ENCODE data around the gene AMOTL2. TPM values are rescaled to one million over a fixed set of nuclear protein-coding genes. Genes with fewer than 3 reads are reported as not detected.

The AMOTL2 gene
- total RNA-seq, 1 experiment from 2014 or later, result 146 TPM

DNA sequence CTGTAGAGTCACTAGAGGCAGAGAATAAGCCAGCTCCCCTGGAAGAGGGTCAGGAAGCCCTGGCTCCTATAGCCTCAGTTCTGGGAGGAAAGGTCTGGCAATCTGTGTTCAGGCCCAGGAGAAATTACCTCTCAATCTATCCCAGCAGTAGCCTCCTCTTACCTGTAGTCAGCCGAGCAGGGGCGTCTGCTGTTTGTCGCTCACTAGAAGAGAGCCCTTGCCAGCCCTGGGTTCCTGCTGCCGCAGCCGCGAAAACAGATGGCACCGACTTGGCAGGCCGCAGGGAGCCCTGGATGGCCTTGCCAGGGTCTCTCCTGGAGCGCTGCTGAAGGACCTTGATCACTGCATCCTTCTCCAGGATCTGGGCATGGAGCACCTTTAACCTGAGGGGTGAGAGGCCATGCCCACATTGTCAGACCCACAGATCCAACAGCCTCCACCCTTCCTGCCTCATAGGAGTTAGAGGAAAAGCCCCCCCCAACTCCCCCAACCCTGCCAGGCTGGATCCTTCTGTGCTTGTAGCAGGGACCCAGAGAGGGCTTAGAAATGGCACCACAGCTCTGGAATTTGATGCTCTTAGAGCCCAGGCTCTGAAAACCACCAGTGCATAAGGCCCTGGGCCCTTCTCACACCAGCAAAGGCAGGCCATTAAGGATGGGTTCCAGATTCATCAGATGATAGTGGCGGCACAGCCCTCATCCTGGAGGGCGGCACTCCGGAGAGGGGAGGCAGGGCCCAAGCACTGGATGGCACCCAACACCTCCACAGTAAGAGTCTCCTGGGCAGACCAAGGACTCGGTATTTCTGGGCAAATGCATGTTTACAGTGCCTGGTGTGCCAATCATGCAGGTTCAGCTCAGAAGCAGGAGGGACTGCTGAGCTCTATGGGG lies 14.9 kb downstream of the AMOTL2 start:
- Histone ChIP-seq H3K27ac (ENCODE audit: low read length) (peak overlapping the region; percentile 96), H3K4me3 (ENCODE audit: low read depth in 2 of 2, low read length in 2 of 2) (no peak overlapping the region), H3K4me1 (ENCODE audit: control insufficient read depth, insufficient read depth, low read length) (peaks cover 99% of the 10 kb centered on the region), H3K36me3 (ENCODE audit: control insufficient read depth, insufficient read depth, low read length) (peaks cover 47% of the 10 kb centered on the region), H3K9me3 (ENCODE audit: control insufficient read depth, insufficient read depth, low read depth, low read length) (no peaks in the 10 kb centered on the region), H3K27me3 (ENCODE audit: control insufficient read depth, insufficient read depth, low read length) (no peaks in the 10 kb centered on the region)
- in situ Hi-C loops (cut with HindIII; ENCODE audit: low pct_unique_long_range_greater_than_20kb, low sequenced_read_pairs) (no loop called here), intact Hi-C loops (cut with micrococcal nuclease; ENCODE audit: unreplicated experiment) (loop anchor here (2.0 to 5.0 kb wide), 2 partner anchors 45 to 113 kb away; no protein-coding TSS in a partner anchor)
- no TSS peak for BruUV-seq (replicated peaks)
- TF ChIP-seq, protein P1, sequence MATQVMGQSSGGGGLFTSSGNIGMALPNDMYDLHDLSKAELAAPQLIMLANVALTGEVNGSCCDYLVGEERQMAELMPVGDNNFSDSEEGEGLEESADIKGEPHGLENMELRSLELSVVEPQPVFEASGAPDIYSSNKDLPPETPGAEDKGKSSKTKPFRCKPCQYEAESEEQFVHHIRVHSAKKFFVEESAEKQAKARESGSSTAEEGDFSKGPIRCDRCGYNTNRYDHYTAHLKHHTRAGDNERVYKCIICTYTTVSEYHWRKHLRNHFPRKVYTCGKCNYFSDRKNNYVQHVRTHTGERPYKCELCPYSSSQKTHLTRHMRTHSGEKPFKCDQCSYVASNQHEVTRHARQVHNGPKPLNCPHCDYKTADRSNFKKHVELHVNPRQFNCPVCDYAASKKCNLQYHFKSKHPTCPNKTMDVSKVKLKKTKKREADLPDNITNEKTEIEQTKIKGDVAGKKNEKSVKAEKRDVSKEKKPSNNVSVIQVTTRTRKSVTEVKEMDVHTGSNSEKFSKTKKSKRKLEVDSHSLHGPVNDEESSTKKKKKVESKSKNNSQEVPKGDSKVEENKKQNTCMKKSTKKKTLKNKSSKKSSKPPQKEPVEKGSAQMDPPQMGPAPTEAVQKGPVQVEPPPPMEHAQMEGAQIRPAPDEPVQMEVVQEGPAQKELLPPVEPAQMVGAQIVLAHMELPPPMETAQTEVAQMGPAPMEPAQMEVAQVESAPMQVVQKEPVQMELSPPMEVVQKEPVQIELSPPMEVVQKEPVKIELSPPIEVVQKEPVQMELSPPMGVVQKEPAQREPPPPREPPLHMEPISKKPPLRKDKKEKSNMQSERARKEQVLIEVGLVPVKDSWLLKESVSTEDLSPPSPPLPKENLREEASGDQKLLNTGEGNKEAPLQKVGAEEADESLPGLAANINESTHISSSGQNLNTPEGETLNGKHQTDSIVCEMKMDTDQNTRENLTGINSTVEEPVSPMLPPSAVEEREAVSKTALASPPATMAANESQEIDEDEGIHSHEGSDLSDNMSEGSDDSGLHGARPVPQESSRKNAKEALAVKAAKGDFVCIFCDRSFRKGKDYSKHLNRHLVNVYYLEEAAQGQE (IDR thresholded peaks at IDR 0.05; ENCODE audit: insufficient read depth in 1 of 2, low read depth in 2 of 2, low read length in 1 of 2), result no peak
- TF ChIP-seq SIN3A (IDR thresholded peaks at IDR 0.05; ENCODE audit: borderline replicate concordance, insufficient read depth, low read depth, low read length) (no peak), TCF7L2 (IDR thresholded peaks at IDR 0.05; ENCODE audit: low read depth, low read length) (no peak), POLR2AphosphoS5 (IDR thresholded peaks at IDR 0.05; ENCODE audit: low read depth, low read length) (no peak)
- TF ChIP-seq, protein P2, sequence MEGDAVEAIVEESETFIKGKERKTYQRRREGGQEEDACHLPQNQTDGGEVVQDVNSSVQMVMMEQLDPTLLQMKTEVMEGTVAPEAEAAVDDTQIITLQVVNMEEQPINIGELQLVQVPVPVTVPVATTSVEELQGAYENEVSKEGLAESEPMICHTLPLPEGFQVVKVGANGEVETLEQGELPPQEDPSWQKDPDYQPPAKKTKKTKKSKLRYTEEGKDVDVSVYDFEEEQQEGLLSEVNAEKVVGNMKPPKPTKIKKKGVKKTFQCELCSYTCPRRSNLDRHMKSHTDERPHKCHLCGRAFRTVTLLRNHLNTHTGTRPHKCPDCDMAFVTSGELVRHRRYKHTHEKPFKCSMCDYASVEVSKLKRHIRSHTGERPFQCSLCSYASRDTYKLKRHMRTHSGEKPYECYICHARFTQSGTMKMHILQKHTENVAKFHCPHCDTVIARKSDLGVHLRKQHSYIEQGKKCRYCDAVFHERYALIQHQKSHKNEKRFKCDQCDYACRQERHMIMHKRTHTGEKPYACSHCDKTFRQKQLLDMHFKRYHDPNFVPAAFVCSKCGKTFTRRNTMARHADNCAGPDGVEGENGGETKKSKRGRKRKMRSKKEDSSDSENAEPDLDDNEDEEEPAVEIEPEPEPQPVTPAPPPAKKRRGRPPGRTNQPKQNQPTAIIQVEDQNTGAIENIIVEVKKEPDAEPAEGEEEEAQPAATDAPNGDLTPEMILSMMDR (IDR thresholded peaks at IDR 0.05), result no peak
- ChIA-PET CTCF (no interaction called here), POLR2A (no interaction called here)
- no peak for ATAC-seq
- no peak for DNase-seq (ENCODE audit: low read depth, low spot score)

DNA sequence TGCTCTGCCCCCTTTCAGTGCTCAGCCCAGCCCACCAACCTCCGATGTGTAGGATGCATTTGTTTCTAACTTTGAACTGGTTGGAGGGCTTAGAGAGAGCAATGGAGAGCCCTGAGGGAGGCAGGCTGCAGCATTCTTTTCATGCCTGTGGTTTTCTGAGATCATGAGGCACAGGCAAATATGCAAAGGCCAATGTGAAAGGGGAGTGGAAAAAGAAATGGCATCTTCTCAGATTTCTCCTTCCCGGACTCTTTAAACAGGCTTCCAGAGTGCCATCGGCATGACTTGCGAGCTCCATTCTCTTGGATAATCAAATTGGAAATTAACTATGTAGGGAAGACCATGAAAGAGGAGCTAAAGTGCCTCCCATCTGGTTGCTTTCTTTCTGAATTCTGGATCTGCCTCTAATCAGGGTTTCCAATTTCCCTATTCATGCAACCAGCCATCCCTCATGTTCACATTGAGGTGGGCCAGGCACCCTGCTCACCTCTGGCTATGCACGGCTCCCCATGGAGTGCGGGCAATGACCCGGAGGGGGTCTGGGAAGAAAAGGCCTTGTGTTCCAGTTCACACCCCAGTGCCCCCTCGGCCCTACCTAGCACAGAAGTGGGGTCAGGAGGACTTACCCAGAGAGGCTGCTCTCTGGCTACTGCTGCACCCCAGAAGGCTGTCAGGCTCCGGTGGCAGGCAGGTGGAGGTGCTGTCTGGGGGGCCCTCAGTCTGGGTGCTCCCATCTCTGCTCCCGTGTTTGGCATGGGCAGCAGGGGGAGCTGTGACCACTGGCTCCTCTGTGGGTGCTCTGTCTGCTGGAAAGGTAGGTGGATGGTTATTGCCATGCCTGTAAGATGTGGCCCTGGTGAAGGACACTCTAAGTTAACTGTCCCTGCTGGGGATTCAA lies 16.1 kb downstream of the AMOTL2 start:
- ChIA-PET CTCF (interaction anchor here (1.1 kb wide), 1 partner anchor 114 kb away, joined by 14 read pairs; no protein-coding TSS in a partner anchor), POLR2A (no interaction called here)
- ATAC-seq (peak; percentile 72), DNase-seq (ENCODE audit: low read depth, low spot score) (no peak)
- intact Hi-C loops (cut with micrococcal nuclease; ENCODE audit: unreplicated experiment) (loop anchor here (2.0 to 5.0 kb wide), 2 partner anchors 43 to 114 kb away; no protein-coding TSS in a partner anchor), in situ Hi-C loops (cut with HindIII; ENCODE audit: low pct_unique_long_range_greater_than_20kb, low sequenced_read_pairs) (no loop called here)
- peaks cover 46% of the 10 kb centered on the region for H3K36me3 ChIP-seq (ENCODE audit: control insufficient read depth, insufficient read depth, low read length)
- peak; percentile 38; the same call in 1 of the 2 replicates for TF ChIP-seq POLR2AphosphoS5 (IDR thresholded peaks at IDR 0.05; ENCODE audit: low read depth, low read length)
- no peak for TF ChIP-seq SIN3A (IDR thresholded peaks at IDR 0.05; ENCODE audit: borderline replicate concordance, insufficient read depth, low read depth, low read length)
- TF ChIP-seq, protein P1 (IDR thresholded peaks at IDR 0.05; ENCODE audit: insufficient read depth in 1 of 2, low read depth in 2 of 2, low read length in 1 of 2), result no peak
- peak; percentile 45; the same call in 1 of the 2 replicates for TF ChIP-seq TCF7L2 (IDR thresholded peaks at IDR 0.05; ENCODE audit: low read depth, low read length)
- TF ChIP-seq, protein P2 (IDR thresholded peaks at IDR 0.05), result no peak; the same call in 1 of the 2 replicates
- H3K4me3 ChIP-seq (ENCODE audit: low read depth in 2 of 2, low read length in 2 of 2), result 0 out of 4 replicates have a peak overlapping the region, but pooled peaks of 1 of the 2 experiments have one; percentile 2
- no peaks in the 10 kb centered on the region for H3K9me3 ChIP-seq (ENCODE audit: control insufficient read depth, insufficient read depth, low read depth, low read length)
- peaks cover 100% of the 10 kb centered on the region for H3K4me1 ChIP-seq (ENCODE audit: control insufficient read depth, insufficient read depth, low read length)
- no peaks in the 10 kb centered on the region for H3K27me3 ChIP-seq (ENCODE audit: control insufficient read depth, insufficient read depth, low read length)
- H3K27ac ChIP-seq (ENCODE audit: low read length), result peak overlapping the region; percentile 96
- no TSS peak for BruUV-seq (replicated peaks)

All from Panc1 (cell line).